NT2/D1 (cell line): Measurements from ENCODE around the gene KLHL26.
A peak's percentile ranks its signal among the peaks of the same experiment; 100 is the strongest.

Experiments used
- SUZ12 ChIP-seq: IDR thresholded peaks from 2 replicates; pipeline ENCODE4 v1.6.1; 2011; ENCODE audit not compliant: insufficient read length, insufficient read depth; ENCODE audit errors: extremely low read depth
- YY1 ChIP-seq: IDR thresholded peaks from 2 replicates; pipeline ENCODE4 v1.6.1; 2011; ENCODE audit not compliant: insufficient read length, insufficient read depth
- ZNF274 ChIP-seq: IDR thresholded peaks from 2 replicates; pipeline ENCODE4 v1.6.1; 2011; ENCODE audit warnings: mild to moderate bottlenecking, low read depth, low read length

DNA sequence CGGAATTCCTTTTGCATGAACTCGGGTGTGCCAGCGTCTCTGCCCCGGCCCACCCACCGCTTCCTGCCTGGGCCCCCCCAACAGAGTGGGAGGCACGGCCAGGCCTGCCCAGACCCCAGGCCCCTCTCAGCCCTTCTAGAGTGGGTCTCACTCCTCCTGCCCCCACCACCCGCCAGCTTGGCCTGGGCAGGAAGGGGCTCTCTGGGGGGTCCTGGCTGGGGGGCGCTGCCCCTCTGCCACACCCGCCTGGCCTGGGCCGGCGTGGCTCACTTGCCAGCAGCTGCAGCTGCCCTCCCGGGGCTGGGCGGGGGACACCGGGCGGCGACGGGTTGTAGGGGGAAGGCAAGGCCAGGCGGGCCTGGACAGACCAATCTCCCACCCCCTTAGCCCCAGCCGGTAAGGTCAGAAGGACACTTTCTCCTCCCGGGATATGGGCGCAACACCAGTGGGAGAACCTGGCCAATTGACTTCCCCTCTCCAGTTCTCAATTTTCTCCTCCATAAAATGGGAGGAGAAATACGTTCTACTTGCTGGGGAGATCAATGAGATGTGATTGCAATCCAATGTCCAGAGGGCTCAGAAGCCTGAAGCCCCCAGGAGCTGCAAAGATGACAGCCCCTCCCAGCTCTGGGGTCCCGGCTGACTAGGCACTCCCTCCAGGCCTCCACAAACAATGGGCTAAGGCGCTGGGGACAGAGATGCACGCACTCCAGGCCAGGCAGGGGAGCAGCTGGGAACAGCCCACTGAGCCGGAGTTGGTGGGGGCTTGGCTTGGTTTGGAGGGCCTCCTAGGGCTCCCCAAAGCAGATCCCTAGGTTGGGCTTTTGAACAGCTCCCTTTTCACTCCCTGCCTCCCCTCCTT, 32.6 kb upstream of the KLHL26 start:
- TF ChIP-seq SUZ12 (peak; percentile 52), YY1 (no peak), ZNF274 (no peak)
